ENCODE measurements around the gene VAV2.

The VAV2 gene

GRCh38 chr9:133855371-133855770, 136.8 kb downstream of the VAV2 start:
- H3K4me2 ChIP-seq (ENCODE audit: low read depth, low read length, poor library complexity, severe bottlenecking), result no peak overlapping the region

DNA sequence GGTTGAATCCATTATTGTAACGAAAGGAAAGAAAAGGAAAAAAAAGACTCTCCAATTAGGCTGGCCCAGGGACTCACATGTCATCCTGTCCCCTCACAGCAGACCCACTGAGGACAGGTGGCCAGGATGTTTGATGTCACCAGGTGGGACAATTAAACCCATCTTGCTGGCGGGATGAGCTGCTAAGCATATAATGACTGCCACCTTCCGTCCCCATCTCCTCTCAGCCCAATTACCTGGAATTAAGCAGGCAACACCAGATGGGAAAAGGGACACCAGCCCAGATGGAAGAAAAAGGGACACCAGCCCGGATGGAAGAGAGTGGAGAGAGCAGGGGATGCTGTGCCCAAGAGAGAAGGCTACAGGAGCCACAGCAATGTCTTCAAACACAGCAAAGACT, 137.4 kb downstream of the VAV2 start:
- Histone ChIP-seq H4K20me1 (ENCODE audit: low read depth, low read length) (no peaks in the 10 kb centered on the region; the same call in 1 of the 2 replicates), H3K36me3 (ENCODE audit: low read length) (no peaks in the 10 kb centered on the region), H3K4me3 (ENCODE audit: insufficient read depth, low read length, poor library complexity, severe bottlenecking) (no peak overlapping the region), H3F3A (ENCODE audit: insufficient read depth) (no peaks in the 10 kb centered on the region), H3K4me2 (ENCODE audit: low read depth, low read length, poor library complexity, severe bottlenecking) (no peak overlapping the region), H3K79me2 (ENCODE audit: insufficient read depth, low read length) (peaks cover 40% of the 10 kb centered on the region; the same call in 1 of the 2 replicates), H3K27ac (ENCODE audit: low read depth, low read length) (no peak overlapping the region), H3K9me2 (replicated peaks; ENCODE audit: insufficient read depth, low read length) (no peaks in the 10 kb centered on the region), H3K27me3 (ENCODE audit: low read length) (no peaks in the 10 kb centered on the region), H3K9me3 (ENCODE audit: insufficient read depth, low read length) (no peaks in the 10 kb centered on the region), H3K9ac (ENCODE audit: low read length) (no peak overlapping the region), H2AFZ (ENCODE audit: low read depth, low read length, severe bottlenecking) (no peak overlapping the region)
- TF ChIP-seq CTCF (IDR thresholded peaks at IDR 0.05; ENCODE audit: insufficient read depth, low read length, poor library complexity, severe bottlenecking), result no peak
- TF ChIP-seq EZH2phosphoT487 (conservative IDR thresholded peaks at IDR 0.05; ENCODE audit: low read length), result no peak

More at GRCh38 chr9:133855371-133855770, 136.8 kb downstream of the VAV2 start:
- Histone ChIP-seq H3K9me2 (replicated peaks; ENCODE audit: insufficient read depth, low read length) (no peaks in the 10 kb centered on the region), H3K79me2 (ENCODE audit: insufficient read depth, low read length) (peaks cover 35% of the 10 kb centered on the region; the same call in 1 of the 2 replicates), H3F3A (ENCODE audit: insufficient read depth) (no peaks in the 10 kb centered on the region), H3K9ac (ENCODE audit: low read length) (no peak overlapping the region), H3K27ac (ENCODE audit: low read depth, low read length) (no peak overlapping the region), H4K20me1 (ENCODE audit: low read depth, low read length) (no peaks in the 10 kb centered on the region; the same call in 1 of the 2 replicates), H3K27me3 (ENCODE audit: low read length) (no peaks in the 10 kb centered on the region), H3K36me3 (ENCODE audit: low read length) (no peaks in the 10 kb centered on the region), H2AFZ (ENCODE audit: low read depth, low read length, severe bottlenecking) (no peak overlapping the region), H3K4me3 (ENCODE audit: insufficient read depth, low read length, poor library complexity, severe bottlenecking) (no peak overlapping the region), H3K9me3 (ENCODE audit: insufficient read depth, low read length) (no peaks in the 10 kb centered on the region)
- TF ChIP-seq EZH2phosphoT487 (conservative IDR thresholded peaks at IDR 0.05; ENCODE audit: low read length) (no peak), CTCF (IDR thresholded peaks at IDR 0.05; ENCODE audit: insufficient read depth, low read length, poor library complexity, severe bottlenecking) (no peak)

DNA sequence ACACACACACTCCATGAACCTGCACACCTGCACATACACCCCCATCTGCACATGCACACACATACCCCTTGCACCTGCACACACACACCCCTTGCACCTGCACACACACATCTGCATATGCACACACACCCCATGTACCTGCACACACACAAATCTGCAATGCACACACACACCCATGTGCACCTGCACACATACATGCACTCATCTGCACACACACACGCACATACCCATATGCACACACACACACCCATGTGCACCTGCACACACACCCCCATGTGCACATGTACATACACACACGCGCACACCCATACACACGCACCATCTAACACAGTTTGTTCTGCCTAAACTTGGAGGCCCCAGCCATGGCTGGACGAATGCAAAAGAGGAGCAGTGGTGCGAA, 138.1 kb downstream of the VAV2 start:
- Histone ChIP-seq H4K20me1 (ENCODE audit: low read depth, low read length) (no peaks in the 10 kb centered on the region; the same call in 1 of the 2 replicates), H3K4me3 (ENCODE audit: insufficient read depth, low read length, poor library complexity, severe bottlenecking) (no peak overlapping the region), H3F3A (ENCODE audit: insufficient read depth) (no peaks in the 10 kb centered on the region), H3K9me3 (ENCODE audit: insufficient read depth, low read length) (no peaks in the 10 kb centered on the region), H3K36me3 (ENCODE audit: low read length) (no peaks in the 10 kb centered on the region), H2AFZ (ENCODE audit: low read depth, low read length, severe bottlenecking) (no peak overlapping the region), H3K4me2 (ENCODE audit: low read depth, low read length, poor library complexity, severe bottlenecking) (no peak overlapping the region), H3K27ac (ENCODE audit: low read depth, low read length) (no peak overlapping the region), H3K9me2 (replicated peaks; ENCODE audit: insufficient read depth, low read length) (no peaks in the 10 kb centered on the region), H3K27me3 (ENCODE audit: low read length) (no peaks in the 10 kb centered on the region), H3K9ac (ENCODE audit: low read length) (no peak overlapping the region), H3K79me2 (ENCODE audit: insufficient read depth, low read length) (peaks cover 40% of the 10 kb centered on the region; the same call in 1 of the 2 replicates)
- TF ChIP-seq CTCF (IDR thresholded peaks at IDR 0.05; ENCODE audit: insufficient read depth, low read length, poor library complexity, severe bottlenecking), result no peak
- no peak for TF ChIP-seq EZH2phosphoT487 (conservative IDR thresholded peaks at IDR 0.05; ENCODE audit: low read length)
